Parathyroid adenoma (tissue), 2 donors: ENCODE results near the gene TNFRSF11A.

Experiments
- H2AFZ ChIP-seq: fragments of 300-600 bp; sonication (generic); one replicate; pipeline ENCODE4 v1.7.0; 2017; ENCODE audit warnings: antibody characterized with exemption, mild to moderate bottlenecking
- H3K27ac ChIP-seq: fragments of 300-600 bp; sonication (generic); one replicate; pipeline ENCODE4 v1.7.0; 2017
- H3K27me3 ChIP-seq: fragments of 300-600 bp; sonication (generic); one replicate; pipeline ENCODE4 v1.7.0; 2017; ENCODE audit warnings: low read length; ENCODE audit not compliant: control insufficient read depth, insufficient read depth
- H3K36me3 ChIP-seq: fragments of 300-600 bp; sonication (generic); one replicate; pipeline ENCODE4 v1.7.0; 2017; ENCODE audit warnings: low read length; ENCODE audit not compliant: control insufficient read depth, insufficient read depth
- H3K4me1 ChIP-seq: fragments of 300-600 bp; sonication (generic); one replicate; pipeline ENCODE4 v1.7.0; 2017; ENCODE audit warnings: control low read depth
- H3K4me2 ChIP-seq: fragments of 300-600 bp; sonication (generic); one replicate; pipeline ENCODE4 v1.7.0; 2017; ENCODE audit warnings: low read length
- H3K4me3 ChIP-seq: fragments of 300-600 bp; sonication (generic); one replicate; pipeline ENCODE4 v1.7.0; 2017; ENCODE audit warnings: low read depth, low read length
- H3K79me2 ChIP-seq: fragments of 300-600 bp; sonication (generic); one replicate; pipeline ENCODE4 v1.7.0; 2017; ENCODE audit warnings: control low read depth
- H3K9ac ChIP-seq: fragments of 300-600 bp; sonication (generic); one replicate; pipeline ENCODE4 v1.7.0; 2017; ENCODE audit warnings: mild to moderate bottlenecking
- H3K9me3 ChIP-seq: fragments of 300-600 bp; sonication (generic); one replicate; pipeline ENCODE4 v1.7.0; 2017; ENCODE audit warnings: low read length; ENCODE audit not compliant: control insufficient read depth
- TF ChIP-seq, protein P1 (sequence below): fragments of 300-600 bp; sonication (generic); IDR thresholded peaks from one replicate; pipeline ENCODE4 v1.7.0; 2017; ENCODE audit warnings: antibody characterized with exemption, mild to moderate bottlenecking
- donor health status: primary hyperparathyroidism.

The TNFRSF11A gene

DNA sequence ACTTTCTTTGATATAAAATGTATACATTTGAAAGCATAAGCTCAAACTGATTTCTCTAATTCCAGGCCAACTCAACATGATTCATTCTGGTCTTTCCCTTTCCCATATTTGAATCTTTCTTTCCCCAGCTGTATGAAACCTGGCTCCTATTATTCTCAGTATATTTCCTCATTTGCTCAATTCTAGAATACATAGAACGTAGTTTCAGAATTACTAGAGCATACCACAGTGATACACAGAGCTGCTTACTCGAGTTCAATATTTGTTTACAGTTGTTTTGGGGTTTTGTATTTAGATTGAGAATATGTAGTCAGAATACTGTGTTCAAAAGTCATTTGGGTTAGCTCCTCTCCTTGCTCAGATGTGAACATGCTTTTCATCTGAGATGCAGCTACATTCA lies 43.0 kb downstream of the TNFRSF11A start:
- TF ChIP-seq, protein P1, sequence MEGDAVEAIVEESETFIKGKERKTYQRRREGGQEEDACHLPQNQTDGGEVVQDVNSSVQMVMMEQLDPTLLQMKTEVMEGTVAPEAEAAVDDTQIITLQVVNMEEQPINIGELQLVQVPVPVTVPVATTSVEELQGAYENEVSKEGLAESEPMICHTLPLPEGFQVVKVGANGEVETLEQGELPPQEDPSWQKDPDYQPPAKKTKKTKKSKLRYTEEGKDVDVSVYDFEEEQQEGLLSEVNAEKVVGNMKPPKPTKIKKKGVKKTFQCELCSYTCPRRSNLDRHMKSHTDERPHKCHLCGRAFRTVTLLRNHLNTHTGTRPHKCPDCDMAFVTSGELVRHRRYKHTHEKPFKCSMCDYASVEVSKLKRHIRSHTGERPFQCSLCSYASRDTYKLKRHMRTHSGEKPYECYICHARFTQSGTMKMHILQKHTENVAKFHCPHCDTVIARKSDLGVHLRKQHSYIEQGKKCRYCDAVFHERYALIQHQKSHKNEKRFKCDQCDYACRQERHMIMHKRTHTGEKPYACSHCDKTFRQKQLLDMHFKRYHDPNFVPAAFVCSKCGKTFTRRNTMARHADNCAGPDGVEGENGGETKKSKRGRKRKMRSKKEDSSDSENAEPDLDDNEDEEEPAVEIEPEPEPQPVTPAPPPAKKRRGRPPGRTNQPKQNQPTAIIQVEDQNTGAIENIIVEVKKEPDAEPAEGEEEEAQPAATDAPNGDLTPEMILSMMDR = no peak
- no peaks in the 10 kb centered on the region for H3K9me3 ChIP-seq
- no peaks in the 10 kb centered on the region for H3K27me3 ChIP-seq

DNA sequence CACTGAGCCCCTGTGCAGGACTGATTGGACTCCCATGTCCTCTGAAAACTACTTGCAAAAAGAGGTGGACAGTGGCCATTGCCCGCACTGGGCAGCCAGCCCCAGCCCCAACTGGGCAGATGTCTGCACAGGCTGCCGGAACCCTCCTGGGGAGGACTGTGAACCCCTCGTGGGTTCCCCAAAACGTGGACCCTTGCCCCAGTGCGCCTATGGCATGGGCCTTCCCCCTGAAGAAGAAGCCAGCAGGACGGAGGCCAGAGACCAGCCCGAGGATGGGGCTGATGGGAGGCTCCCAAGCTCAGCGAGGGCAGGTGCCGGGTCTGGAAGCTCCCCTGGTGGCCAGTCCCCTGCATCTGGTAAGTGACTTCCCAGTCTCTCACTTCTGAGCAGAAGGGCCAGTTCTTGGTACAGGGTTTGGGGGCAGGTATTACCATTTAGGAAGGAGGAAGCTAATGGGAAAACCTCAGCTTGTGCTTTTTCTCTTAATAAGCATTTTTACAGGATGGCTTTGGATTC lies 44.1 kb downstream of the TNFRSF11A start:
- no peaks in the 10 kb centered on the region for H3K9me3 ChIP-seq
- no peaks in the 10 kb centered on the region for H3K27me3 ChIP-seq
- no peaks in the 10 kb centered on the region for H3K36me3 ChIP-seq

More for the DNA sequence above, 43.0 kb downstream of the TNFRSF11A start:
- no peak overlapping the region for H3K4me3 ChIP-seq
- no peak overlapping the region for H3K27ac ChIP-seq
- no peak overlapping the region for H2AFZ ChIP-seq
- no peaks in the 10 kb centered on the region for H3K79me2 ChIP-seq
- no peak overlapping the region for H3K4me2 ChIP-seq
- no peaks in the 10 kb centered on the region for H3K36me3 ChIP-seq
- H3K4me1 ChIP-seq = no peaks in the 10 kb centered on the region
- no peak overlapping the region for H3K9ac ChIP-seq

DNA sequence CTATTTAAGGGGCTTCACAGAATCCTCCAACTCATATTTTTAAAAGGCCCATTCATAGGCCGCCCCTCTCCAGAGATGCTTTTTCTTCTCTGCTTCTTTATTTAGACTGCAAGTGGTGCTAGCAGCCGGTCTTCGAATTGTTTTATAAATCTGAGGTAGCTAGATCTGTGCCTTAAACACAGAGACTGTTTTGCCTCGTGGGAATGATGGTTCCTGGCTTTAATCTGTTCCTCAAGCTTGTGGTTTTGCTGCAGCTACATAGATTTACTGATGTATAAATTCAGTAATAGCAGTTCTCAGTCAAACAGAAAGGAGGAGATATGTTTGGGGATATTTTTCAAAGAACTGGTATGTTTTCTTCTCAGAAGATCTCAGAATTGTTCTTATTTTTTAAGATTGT lies 45.3 kb downstream of the TNFRSF11A start:
- no peaks in the 10 kb centered on the region for H3K36me3 ChIP-seq
- H3K27ac ChIP-seq = no peak overlapping the region
- TF ChIP-seq, protein P1 = no peak
- no peaks in the 10 kb centered on the region for H3K27me3 ChIP-seq
- no peak overlapping the region for H3K9ac ChIP-seq
- no peaks in the 10 kb centered on the region for H3K79me2 ChIP-seq
- no peaks in the 10 kb centered on the region for H3K9me3 ChIP-seq
- no peaks in the 10 kb centered on the region for H3K4me1 ChIP-seq
- H3K4me3 ChIP-seq = no peak overlapping the region
- no peak overlapping the region for H2AFZ ChIP-seq
- no peak overlapping the region for H3K4me2 ChIP-seq

More for the DNA sequence above, 44.1 kb downstream of the TNFRSF11A start:
- Histone ChIP-seq H3K4me3 (no peak overlapping the region), H2AFZ (no peak overlapping the region), H3K27ac (no peak overlapping the region), H3K4me2 (no peak overlapping the region), H3K4me1 (no peaks in the 10 kb centered on the region), H3K79me2 (no peaks in the 10 kb centered on the region), H3K9ac (no peak overlapping the region)
- TF ChIP-seq, protein P1 = no peak

DNA sequence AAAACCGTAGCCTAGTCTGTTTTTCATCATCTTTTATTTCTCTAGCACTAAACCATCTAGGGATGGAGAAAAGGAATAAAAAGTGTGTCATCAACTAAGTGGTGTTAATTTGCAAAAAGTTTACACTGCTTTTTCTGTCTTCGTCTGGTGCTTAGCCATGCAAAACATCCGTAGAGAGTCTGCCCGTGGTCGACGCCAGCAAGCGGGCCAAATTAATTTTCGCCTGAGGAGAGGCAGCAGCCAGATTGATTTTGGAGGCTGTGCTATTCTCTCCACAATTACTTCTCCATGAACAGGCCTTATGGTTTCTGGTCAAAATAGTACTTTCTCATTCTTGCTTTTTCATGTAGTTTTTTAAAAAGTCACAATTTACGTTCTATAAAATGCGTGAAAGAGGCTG lies 46.3 kb downstream of the TNFRSF11A start:
- TF ChIP-seq, protein P1 = no peak
- no peak overlapping the region for H3K27ac ChIP-seq
- no peaks in the 10 kb centered on the region for H3K36me3 ChIP-seq
- H3K4me2 ChIP-seq = no peak overlapping the region
- no peaks in the 10 kb centered on the region for H3K9me3 ChIP-seq
- H3K4me1 ChIP-seq = no peaks in the 10 kb centered on the region
- no peak overlapping the region for H3K9ac ChIP-seq
- no peak overlapping the region for H2AFZ ChIP-seq
- H3K27me3 ChIP-seq = no peaks in the 10 kb centered on the region
- H3K79me2 ChIP-seq = no peaks in the 10 kb centered on the region
- H3K4me3 ChIP-seq = no peak overlapping the region

DNA sequence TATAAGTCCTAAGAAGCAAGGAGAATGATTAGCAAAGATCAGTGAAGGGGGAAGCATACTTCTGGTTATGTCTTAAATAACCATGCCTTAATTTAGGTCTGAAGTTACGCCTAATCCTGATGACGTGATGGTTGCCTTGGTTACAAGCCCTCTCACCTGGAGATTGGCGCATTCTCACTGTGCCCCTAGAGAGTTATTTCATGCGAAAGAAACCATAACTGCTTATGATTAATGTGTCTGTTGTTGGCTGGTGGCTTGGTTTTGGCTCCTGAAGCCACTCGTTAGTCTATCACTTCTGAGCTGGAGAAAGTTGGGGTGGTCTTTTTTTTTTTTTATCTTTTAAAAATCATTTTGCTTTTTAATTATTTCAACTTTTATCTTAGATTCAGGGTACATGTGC lies 47.0 kb downstream of the TNFRSF11A start:
- TF ChIP-seq, protein P1 = no peak
- H3K27ac ChIP-seq = no peak overlapping the region

More for the DNA sequence above, 47.0 kb downstream of the TNFRSF11A start:
- Histone ChIP-seq H3K79me2 (no peaks in the 10 kb centered on the region), H3K9ac (no peak overlapping the region), H3K4me3 (no peak overlapping the region), H3K36me3 (no peaks in the 10 kb centered on the region), H3K9me3 (no peaks in the 10 kb centered on the region), H2AFZ (no peak overlapping the region), H3K27me3 (no peaks in the 10 kb centered on the region), H3K4me2 (no peak overlapping the region), H3K4me1 (no peaks in the 10 kb centered on the region)
